HG03135 (cell line): ENCODE measurements around the gene CSNK1G1.
"Not testable (repeated sequence)": the region's sequence is repeated elsewhere in the genome, so short reads cannot be mapped to it uniquely, and the experiment has no call there.

ENCODE experiments used
- ATAC-seq: cut with Tn5 transposase; IDR thresholded peaks from one replicate; pipeline ENCODE4 v1.9.1; 2021; ENCODE audit warnings: mild to moderate bottlenecking, moderate library complexity; ENCODE audit not compliant: unreplicated experiment

The CSNK1G1 gene

DNA sequence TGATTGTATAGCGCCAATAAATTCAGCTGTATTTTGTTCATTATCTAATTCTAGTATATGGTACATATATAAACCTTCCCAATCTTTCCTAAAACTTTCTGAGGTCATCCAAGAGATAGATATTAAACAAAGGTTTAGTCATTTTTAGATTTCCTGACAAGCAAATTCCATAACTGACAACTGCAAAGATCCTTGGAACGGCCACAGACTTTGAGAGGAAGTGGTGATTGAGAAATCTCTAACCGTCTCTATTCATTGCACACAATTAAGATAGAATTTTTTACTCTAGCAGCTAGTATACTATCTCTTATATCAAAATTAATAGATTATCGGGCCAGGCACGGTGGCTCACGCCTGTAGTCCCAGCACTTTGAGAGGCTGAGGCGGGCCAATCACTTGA lies 4.7 kb downstream of the CSNK1G1 start:
- ATAC-seq, result no peak

- no peak for ATAC-seq
Measured at GRCh38 chr15:64349375-64349774, 6.6 kb downstream of the CSNK1G1 start.

DNA sequence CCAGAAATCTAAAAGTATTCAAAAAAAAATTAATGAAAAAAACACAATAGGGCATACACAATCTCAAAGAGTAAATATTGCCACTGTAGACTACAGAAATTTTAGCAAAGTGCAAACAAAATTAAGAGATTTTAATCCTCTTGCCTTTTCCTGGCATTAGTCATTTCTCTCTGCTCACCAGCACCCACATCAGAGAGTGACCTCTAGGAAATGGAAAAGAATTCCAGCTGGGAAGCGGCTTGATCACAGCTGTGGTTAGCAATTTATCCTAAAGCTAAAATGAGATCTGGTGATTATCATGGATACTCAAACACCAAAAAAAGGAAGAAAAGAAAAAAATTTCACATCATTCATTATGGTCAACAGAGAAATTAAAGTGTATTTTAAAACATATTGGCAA lies 7.5 kb downstream of the CSNK1G1 start:
- no peak for ATAC-seq

DNA sequence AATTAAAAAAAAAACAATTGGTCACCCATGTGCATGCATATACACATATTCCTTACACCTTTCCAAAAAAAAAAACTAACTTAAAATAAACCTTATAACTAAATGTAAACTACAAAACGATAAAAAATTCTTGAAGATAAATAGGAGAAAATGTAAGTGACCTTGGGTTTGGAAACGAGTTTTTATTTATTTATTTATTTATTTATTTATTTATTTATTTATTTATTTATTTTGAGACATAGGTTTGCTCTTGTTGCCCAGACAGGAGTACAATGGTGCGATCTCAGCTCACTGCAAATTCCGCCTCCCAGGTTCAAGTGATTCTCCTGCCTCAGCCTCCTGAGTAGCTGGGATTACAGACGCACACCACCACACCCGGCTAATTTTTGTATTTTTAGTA lies 9.7 kb downstream of the CSNK1G1 start:
- not testable (repeated sequence) for ATAC-seq

DNA sequence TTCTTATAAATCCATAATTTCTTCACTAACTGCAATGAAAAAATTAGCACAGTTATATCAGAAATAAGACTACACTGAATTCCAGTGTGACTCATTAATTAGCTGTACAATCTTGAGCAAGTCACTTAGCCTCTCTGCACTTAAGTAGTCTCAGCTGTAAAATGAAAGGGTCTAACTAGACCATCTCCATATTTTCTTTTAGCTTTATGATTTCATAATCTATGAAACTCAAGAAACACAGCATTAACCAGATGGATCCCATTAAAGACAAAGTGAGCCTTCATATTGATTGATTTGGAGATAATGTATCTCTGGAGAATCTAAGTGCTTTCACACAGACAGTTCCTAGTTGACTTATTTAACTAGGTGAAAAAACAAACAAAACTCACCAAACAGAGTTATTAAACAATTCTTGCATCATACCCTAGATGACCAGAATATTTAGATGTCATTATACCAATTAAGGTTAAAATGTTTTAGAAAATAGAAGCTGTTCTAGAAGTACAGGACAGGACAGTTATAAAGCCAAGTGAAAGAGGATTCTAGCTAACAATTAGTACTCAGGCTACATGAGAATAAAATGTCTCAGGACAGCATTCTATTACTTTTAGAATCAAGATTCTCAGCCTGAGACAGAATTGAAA lies 11.2 kb downstream of the CSNK1G1 start:
- no peak for ATAC-seq

GRCh38 chr15:64343841-64344240 lies 12.1 kb downstream of the CSNK1G1 start:
- no peak for ATAC-seq

DNA sequence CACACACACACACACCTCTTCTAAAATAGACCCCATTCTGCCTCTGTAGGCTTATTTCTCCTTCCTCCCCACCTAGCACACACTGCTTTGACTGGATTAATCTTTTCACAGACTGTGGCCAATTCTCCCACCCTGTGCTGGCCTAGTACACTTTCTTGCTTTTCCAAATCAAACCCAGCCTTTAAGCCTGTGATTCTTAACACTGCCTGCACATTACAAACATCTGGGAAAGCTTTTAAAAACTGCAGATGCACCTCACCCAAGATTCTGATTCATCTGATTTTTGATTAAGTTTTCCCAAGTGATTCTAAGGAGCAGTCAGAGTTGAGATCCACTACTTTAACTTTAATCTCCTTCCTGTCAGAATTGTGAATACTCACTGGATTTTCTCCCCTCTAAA lies 12.8 kb downstream of the CSNK1G1 start:
- ATAC-seq, result no peak

DNA sequence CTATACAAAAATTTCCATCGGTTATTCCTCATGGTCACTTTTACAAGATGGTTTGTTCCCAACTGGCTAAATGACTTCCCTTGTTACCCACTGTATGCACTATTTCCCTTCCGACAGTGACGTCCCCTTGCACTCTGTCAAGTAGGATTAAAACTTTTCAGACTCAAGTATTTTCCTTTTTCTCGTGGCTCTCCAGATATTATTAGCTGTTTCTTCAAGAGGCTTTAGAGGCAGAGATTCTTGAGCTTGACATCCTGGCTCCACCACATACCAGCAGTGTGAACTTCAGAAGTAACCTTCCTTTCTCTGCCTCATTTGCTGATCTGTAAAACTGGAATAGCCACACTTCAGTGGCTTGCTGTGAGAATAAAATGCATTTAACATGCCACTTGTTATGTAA lies 14.0 kb downstream of the CSNK1G1 start:
- ATAC-seq, result no peak

GRCh38 chr15:64340355-64340754 lies 15.6 kb downstream of the CSNK1G1 start:
- no peak for ATAC-seq

DNA sequence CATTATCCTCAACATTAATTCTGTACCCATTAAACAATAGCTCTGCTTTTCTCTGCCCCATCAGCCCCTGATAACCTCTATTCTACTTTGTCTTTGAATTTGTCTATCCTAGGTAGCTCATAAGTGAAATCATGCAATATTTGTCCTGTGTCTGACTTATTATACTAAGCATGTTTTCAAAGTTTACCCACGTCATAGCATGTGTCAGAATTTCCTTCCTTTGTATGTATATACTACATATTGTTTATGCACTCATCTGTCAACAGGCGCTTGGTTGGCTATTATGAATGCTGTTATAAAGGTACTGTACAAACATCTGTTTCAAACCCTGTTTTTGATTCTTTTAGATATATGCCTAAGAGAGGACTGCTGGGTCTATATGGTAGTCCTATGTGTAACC lies 18.2 kb downstream of the CSNK1G1 start:
- ATAC-seq, result no peak

DNA sequence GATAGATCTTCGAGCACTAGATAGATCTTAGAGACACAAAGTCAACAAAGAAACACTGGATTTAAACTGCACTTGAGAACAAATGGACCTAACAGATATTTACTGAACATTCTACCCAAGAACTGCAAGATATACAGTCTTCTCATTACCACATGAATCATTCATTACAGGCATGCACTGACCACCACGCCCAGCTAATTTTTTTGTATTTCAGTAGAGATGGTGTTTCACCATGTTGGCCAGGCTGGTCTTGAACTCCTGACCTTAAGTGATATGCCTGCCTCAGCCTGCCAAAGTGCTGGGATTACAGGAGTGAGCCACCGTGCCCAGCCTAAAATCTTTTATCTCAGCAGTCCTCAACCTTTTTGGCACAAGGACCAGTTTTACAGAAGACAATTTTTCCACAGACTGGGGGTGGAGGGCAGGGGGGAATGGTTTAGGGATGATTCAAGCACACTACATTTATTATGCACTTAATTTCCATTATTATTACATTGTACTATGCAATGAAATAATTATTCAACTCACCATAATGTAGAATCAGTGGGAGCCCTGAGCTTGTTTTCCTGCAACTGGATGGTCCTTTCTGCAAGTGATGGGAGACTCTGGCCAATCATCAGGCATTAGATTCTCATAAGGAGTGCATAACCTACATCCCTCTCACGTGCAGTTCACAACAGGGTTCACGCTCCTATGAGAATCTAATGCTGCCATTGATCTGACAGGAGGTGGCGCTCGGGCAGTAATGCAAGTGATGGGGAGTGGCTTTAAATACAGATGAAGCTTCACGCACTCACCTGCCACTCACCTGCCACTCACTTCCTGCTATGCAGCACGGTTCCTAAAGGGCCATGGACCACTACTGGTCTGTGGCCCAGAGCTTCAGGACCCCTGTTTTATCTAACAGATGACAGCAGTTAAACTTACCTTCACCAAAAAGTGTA lies 21.7 kb downstream of the CSNK1G1 start:
- no peak for ATAC-seq

DNA sequence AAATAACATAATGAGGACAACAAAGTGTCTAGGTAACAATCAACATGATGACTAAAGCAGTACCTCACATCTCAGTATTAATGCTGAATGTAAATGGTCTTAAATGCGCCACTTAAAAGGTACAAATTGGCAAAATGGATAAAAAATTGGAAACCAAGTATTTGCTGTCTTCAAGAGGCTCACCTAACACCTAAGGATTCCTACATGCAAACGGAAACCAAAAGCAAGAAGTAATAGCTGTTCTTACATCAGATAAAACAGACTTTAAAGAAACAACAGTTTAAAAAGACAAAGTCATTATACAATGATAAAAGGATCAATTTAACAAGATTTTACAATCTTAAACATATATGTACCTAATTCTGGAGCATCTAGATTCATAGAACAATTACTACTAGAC lies 22.5 kb downstream of the CSNK1G1 start:
- no peak for ATAC-seq

GRCh38 chr15:64331668-64332067 lies 24.3 kb downstream of the CSNK1G1 start:
- ATAC-seq, result not testable (repeated sequence)

DNA sequence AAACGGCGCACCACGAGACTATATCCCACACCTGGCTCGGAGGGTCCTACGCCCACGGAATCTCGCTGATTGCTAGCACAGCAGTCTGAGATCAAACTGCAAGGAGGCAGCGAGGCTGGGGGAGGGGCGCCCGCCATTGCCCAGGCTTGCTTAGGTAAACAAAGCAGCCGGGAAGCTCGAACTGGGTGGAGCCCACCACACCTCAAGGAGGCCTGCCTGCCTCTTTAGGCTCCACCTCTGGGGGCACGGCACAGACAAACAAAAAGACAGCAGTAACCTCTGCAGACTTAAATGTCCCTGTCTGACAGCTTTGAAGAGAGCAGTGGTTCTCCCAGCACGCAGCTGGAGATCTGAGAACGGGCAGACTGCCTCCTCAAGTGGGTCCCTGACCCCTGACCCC lies 29.0 kb downstream of the CSNK1G1 start:
- not testable (repeated sequence) for ATAC-seq

GRCh38 chr15:64326458-64326857 lies 29.5 kb downstream of the CSNK1G1 start:
- ATAC-seq, result not testable (repeated sequence)

- no peak for ATAC-seq
Measured at GRCh38 chr15:64324165-64324877, 31.7 kb downstream of the CSNK1G1 start.

DNA sequence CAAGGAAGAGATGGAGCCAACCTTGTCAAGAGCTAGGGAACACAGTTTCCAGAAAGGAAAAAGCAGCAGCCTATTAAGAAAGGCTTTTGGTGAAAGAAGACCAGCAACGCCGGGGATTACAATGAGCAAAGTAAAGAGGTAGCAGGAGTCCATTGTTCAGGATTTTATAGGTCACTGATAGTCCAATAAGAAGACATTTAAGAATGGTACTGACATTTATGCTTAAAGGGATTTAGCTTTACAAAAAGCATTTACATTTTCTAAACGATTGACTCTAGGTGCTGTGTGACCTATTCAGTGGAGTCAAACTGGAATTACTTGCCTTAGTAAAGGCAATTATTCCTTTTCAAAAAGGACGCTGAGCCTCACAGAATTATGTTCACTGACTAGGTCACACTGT lies 40.8 kb downstream of the CSNK1G1 start:
- no peak for ATAC-seq

DNA sequence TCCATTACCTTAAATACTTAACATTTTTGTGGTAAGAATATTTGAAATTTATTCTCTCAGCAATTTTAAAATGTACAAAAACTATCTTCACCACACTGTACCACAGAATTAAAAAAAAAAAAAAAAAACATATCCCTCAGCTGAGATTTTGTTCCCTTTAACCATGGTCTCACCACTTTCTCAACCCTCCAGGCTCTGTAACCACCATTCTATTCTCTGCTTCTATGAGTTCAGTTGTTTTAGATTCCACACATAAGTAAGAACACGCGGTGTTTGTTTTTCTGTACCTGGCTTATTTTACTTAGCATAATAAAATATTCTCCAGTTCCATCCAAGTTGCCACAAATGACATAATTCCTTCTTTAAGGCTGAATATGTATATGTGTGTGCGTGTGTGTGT lies 41.5 kb downstream of the CSNK1G1 start:
- ATAC-seq, result no peak

DNA sequence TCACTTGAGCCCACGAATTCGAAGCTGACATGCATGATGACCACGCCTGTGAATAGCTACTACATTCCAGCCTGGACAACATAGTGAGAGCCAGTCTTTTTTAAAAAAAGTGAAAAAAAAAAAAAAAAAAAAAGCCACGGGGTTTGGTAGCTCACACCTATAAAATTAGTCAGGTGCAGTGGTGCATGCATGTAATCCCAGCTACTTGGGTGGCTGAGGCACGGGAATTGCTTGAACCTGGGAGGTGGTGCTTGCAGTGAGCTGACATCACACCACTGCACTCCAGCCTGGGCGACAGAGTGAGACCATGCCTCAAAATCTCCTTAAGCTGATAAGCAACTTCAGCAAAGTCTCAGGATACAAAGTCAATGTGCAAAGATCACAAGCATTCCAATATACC lies 44.4 kb downstream of the CSNK1G1 start:
- ATAC-seq, result no peak

GRCh38 chr15:64310036-64310435 lies 45.9 kb downstream of the CSNK1G1 start:
- ATAC-seq, result no peak

DNA sequence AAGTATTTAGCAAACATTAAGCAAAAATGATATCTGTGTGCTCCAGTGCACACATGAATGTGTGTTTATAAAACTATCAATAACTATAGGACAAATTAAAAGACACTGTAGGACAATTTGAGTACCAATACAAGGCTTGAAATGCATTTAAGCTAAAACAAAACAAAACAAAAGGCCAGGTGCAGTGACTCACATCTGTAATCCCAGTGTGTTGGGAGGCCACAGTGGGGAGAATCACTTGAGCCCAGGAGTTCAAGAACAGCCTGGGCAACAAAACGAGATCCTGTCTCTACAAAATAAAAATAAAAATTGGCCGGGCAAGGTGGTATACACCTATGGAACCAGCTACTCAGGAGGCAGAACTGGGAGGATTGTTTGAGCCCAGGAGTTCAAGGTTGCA lies 50.7 kb downstream of the CSNK1G1 start:
- ATAC-seq, result no peak

- ATAC-seq, result no peak
Measured at GRCh38 chr15:64289550-64289949, 66.4 kb downstream of the CSNK1G1 start.
